ENCODE measurements around the gene GMCL2. TPM values are rescaled to one million over a fixed set of nuclear protein-coding genes. Genes with fewer than 3 reads are reported as not detected.

The GMCL2 gene
- total RNA-seq, 2 experiments from 2014 or later, result not detected

- Histone ChIP-seq H3K4me3 (ENCODE audit: low read depth, low read length, poor library complexity, severe bottlenecking) (no peak overlapping the region), H3K36me3 (ENCODE audit: insufficient read depth, low read length) (peaks cover 93% of the 10 kb centered on the region), H2AFZ (ENCODE audit: low read length) (no peak overlapping the region), H4K20me1 (ENCODE audit: insufficient read depth, low read length) (0 out of 2 replicates have a peak, but pooled peaks cover 6% of the 10 kb centered on the region), H3K9me3 (ENCODE audit: low read length) (no peaks in the 10 kb centered on the region), H3K4me1 (ENCODE audit: insufficient read depth, low read length, poor library complexity, severe bottlenecking) (peaks cover 5% of the 10 kb centered on the region), H3K79me2 (ENCODE audit: insufficient read depth, low read depth, low read length) (peaks cover 3% of the 10 kb centered on the region; the same call in 1 of the 2 replicates), H3K27ac (ENCODE audit: low read depth, low read length, poor library complexity, severe bottlenecking) (no peak overlapping the region), H3K9me2 (ENCODE audit: insufficient read depth, low read length) (no peaks in the 10 kb centered on the region), H3K4me2 (ENCODE audit: low read length) (no peak overlapping the region)
- ChIA-PET POLR2A (no interaction called here), CTCF (ENCODE audit: unreplicated experiment) (no interaction called here)
- DNase-seq (ENCODE audit: low spot score), result no peak
- BruUV-seq (replicated peaks), result no TSS peak
- TF ChIP-seq EZH2phosphoT487 (IDR thresholded peaks at IDR 0.05; ENCODE audit: borderline replicate concordance, low read depth, low read length), result no peak
- TF ChIP-seq CTCF (conservative IDR thresholded peaks at IDR 0.05; ENCODE audit: low read length), result no peak
- intact Hi-C loops (cut with micrococcal nuclease; ENCODE audit: unreplicated experiment), result no loop called here
Observed at GRCh38 chr5:178221282-178221681, 34.1 kb upstream of the GMCL2 start.

GRCh38 chr5:178218827-178219226 is 31.7 kb upstream of the GMCL2 start:
- Histone ChIP-seq H3K27ac (ENCODE audit: low read depth, low read length, poor library complexity, severe bottlenecking) (no peak overlapping the region), H3K79me2 (ENCODE audit: insufficient read depth, low read depth, low read length) (peaks cover 3% of the 10 kb centered on the region; the same call in 1 of the 2 replicates), H3K9me3 (ENCODE audit: low read length) (no peaks in the 10 kb centered on the region), H3K36me3 (ENCODE audit: insufficient read depth, low read length) (peaks cover 95% of the 10 kb centered on the region), H3K4me2 (ENCODE audit: low read length) (no peak overlapping the region), H3K4me3 (ENCODE audit: low read depth, low read length, poor library complexity, severe bottlenecking) (no peak overlapping the region), H4K20me1 (ENCODE audit: insufficient read depth, low read length) (0 out of 2 replicates have a peak, but pooled peaks cover 6% of the 10 kb centered on the region), H2AFZ (ENCODE audit: low read length) (no peak overlapping the region), H3K4me1 (ENCODE audit: insufficient read depth, low read length, poor library complexity, severe bottlenecking) (peaks cover 26% of the 10 kb centered on the region), H3K9me2 (ENCODE audit: insufficient read depth, low read length) (no peaks in the 10 kb centered on the region)
- BruUV-seq (replicated peaks), result no TSS peak
- CTCF ChIA-PET (ENCODE audit: unreplicated experiment), result no interaction called here
- POLR2A ChIA-PET, result interaction anchor here (0.6 kb wide), 1 partner anchor 10 kb away, joined by 5 read pairs; no protein-coding TSS in a partner anchor
- TF ChIP-seq CTCF (conservative IDR thresholded peaks at IDR 0.05; ENCODE audit: low read length) (no peak), EZH2phosphoT487 (IDR thresholded peaks at IDR 0.05; ENCODE audit: borderline replicate concordance, low read depth, low read length) (no peak)
- intact Hi-C loops (cut with micrococcal nuclease; ENCODE audit: unreplicated experiment), result no loop called here
- DNase-seq (ENCODE audit: low spot score), result no peak

- ChIA-PET CTCF (ENCODE audit: unreplicated experiment) (no interaction called here), POLR2A (interaction anchor here (0.6 kb wide), 1 partner anchor 11 kb away, joined by 5 read pairs; no protein-coding TSS in a partner anchor)
- intact Hi-C loops (cut with micrococcal nuclease; ENCODE audit: unreplicated experiment), result no loop called here
- TSS peak; percentile 39 for BruUV-seq (replicated peaks)
- DNase-seq (ENCODE audit: low spot score), result no peak
- Histone ChIP-seq H3K36me3 (ENCODE audit: insufficient read depth, low read length) (peaks cover 95% of the 10 kb centered on the region), H2AFZ (ENCODE audit: low read length) (no peak overlapping the region), H4K20me1 (ENCODE audit: insufficient read depth, low read length) (0 out of 2 replicates have a peak, but pooled peaks cover 6% of the 10 kb centered on the region), H3K79me2 (ENCODE audit: insufficient read depth, low read depth, low read length) (peaks cover 3% of the 10 kb centered on the region; the same call in 1 of the 2 replicates), H3K4me1 (ENCODE audit: insufficient read depth, low read length, poor library complexity, severe bottlenecking) (peaks cover 31% of the 10 kb centered on the region), H3K27ac (ENCODE audit: low read depth, low read length, poor library complexity, severe bottlenecking) (no peak overlapping the region), H3K4me3 (ENCODE audit: low read depth, low read length, poor library complexity, severe bottlenecking) (no peak overlapping the region), H3K9me2 (ENCODE audit: insufficient read depth, low read length) (no peaks in the 10 kb centered on the region), H3K4me2 (ENCODE audit: low read length) (no peak overlapping the region), H3K9me3 (ENCODE audit: low read length) (no peaks in the 10 kb centered on the region)
- TF ChIP-seq EZH2phosphoT487 (IDR thresholded peaks at IDR 0.05; ENCODE audit: borderline replicate concordance, low read depth, low read length) (no peak), CTCF (conservative IDR thresholded peaks at IDR 0.05; ENCODE audit: low read length) (no peak)
Observed at GRCh38 chr5:178218237-178218776, 31.1 kb upstream of the GMCL2 start.

All from OCI-LY7 (cell line).